Dedifferentiated amniotic fluid mesenchymal stem cell (primary cell): ENCODE measurements around the gene MACROD2.

Source experiments
- DNase-seq: peaks from one replicate; pipeline ENCODE4 v3.0.0-alpha.2; 2016; ENCODE audit errors: extremely low spot score

The MACROD2 gene

GRCh38 chr20:15619816-15620215, 1624.5 kb downstream of the MACROD2 start:
- DNase-seq: no peak

GRCh38 chr20:15622368-15622767, 1627.1 kb downstream of the MACROD2 start:
- no peak for DNase-seq

- DNase-seq: no peak
These were observed 1627.9 kb downstream of the MACROD2 start for GRCh38 chr20:15623215-15623614.

GRCh38 chr20:15625981-15626380, 1630.7 kb downstream of the MACROD2 start:
- DNase-seq: no peak

GRCh38 chr20:15627089-15627488, 1631.8 kb downstream of the MACROD2 start:
- DNase-seq: no peak

GRCh38 chr20:15627501-15627903, 1632.2 kb downstream of the MACROD2 start:
- DNase-seq: no peak

- no peak for DNase-seq
These were observed 1633.6 kb downstream of the MACROD2 start for GRCh38 chr20:15628851-15629353.

- no peak for DNase-seq
These were observed 1635.0 kb downstream of the MACROD2 start for GRCh38 chr20:15630360-15630759.

GRCh38 chr20:15632680-15633079, 1637.4 kb downstream of the MACROD2 start:
- DNase-seq: no peak

GRCh38 chr20:15634102-15634501, 1638.8 kb downstream of the MACROD2 start:
- DNase-seq: no peak

GRCh38 chr20:15637546-15637945, 1642.2 kb downstream of the MACROD2 start:
- no peak for DNase-seq

GRCh38 chr20:15637950-15638754, 1642.8 kb downstream of the MACROD2 start:
- no peak for DNase-seq

- no peak for DNase-seq
These were observed 1643.5 kb downstream of the MACROD2 start for GRCh38 chr20:15638816-15639215.

- no peak for DNase-seq
These were observed 1644.5 kb downstream of the MACROD2 start for GRCh38 chr20:15639839-15640238.

- no peak for DNase-seq
These were observed 1646.8 kb downstream of the MACROD2 start for GRCh38 chr20:15642109-15642508.

GRCh38 chr20:15642676-15643075, 1647.4 kb downstream of the MACROD2 start:
- no peak for DNase-seq

- DNase-seq: no peak
These were observed 1648.4 kb downstream of the MACROD2 start for GRCh38 chr20:15643713-15644112.

- DNase-seq: no peak
These were observed 1650.5 kb downstream of the MACROD2 start for GRCh38 chr20:15645816-15646215.

- DNase-seq: no peak
These were observed 1658.3 kb downstream of the MACROD2 start for GRCh38 chr20:15653396-15654207.

GRCh38 chr20:15654208-15654649, 1658.9 kb downstream of the MACROD2 start:
- DNase-seq: no peak

GRCh38 chr20:15655295-15655874, 1660.1 kb downstream of the MACROD2 start:
- no peak for DNase-seq

GRCh38 chr20:15656124-15656523, 1660.8 kb downstream of the MACROD2 start:
- peak; percentile 27 for DNase-seq
